Astrocyte (in vitro differentiated cells and primary cell): ENCODE measurements around the gene PRMT9. TPM values are rescaled to one million over a fixed set of nuclear protein-coding genes. Genes with fewer than 3 reads are reported as not detected.
A peak's percentile ranks its signal among the peaks of the same experiment; 100 is the strongest.

Experiments
- DNase-seq: peaks from one replicate; pipeline ENCODE4 v3.0.0-alpha.2; 2010; ENCODE audit warnings: low read depth
- FAIRE-seq: peaks from 2 replicates; lab custom pipeline; 2011; peaks lifted over from hg19 to GRCh38; lab: Jason Lieb, UNC
- H2AFZ ChIP-seq: 2 replicates; pipeline ENCODE4 v1.6.0; 2012; ENCODE audit warnings: low read depth, low read length, inconsistent platforms
- H3K27ac ChIP-seq: 2 replicates; pipeline ENCODE4 v1.5.1; 2011; ENCODE audit warnings: low read depth, low read length, inconsistent platforms
- H3K27me3 ChIP-seq: 2 replicates; pipeline ENCODE4 v1.6.0; 2011; ENCODE audit warnings: low read length, inconsistent platforms; ENCODE audit not compliant: insufficient read depth
- H3K36me3 ChIP-seq: 2 replicates; pipeline ENCODE4 v1.5.1; 2011; ENCODE audit warnings: low read length, inconsistent platforms; ENCODE audit not compliant: insufficient read depth
- H3K4me1 ChIP-seq: 2 replicates; pipeline ENCODE4 v1.5.1; 2011; ENCODE audit warnings: low read length, inconsistent platforms; ENCODE audit not compliant: insufficient read depth
- H3K4me2 ChIP-seq: 2 replicates; pipeline ENCODE4 v1.6.0; 2012; ENCODE audit warnings: low read length, inconsistent platforms
- H3K4me3 ChIP-seq: 2 replicates; pipeline ENCODE4 v1.5.1; 2011; ENCODE audit warnings: low read depth, mild to moderate bottlenecking, low read length, inconsistent platforms; ENCODE audit not compliant: insufficient read depth
- H3K79me2 ChIP-seq: 2 replicates; pipeline ENCODE4 v1.6.0; 2012; ENCODE audit warnings: mild to moderate bottlenecking, low read length, inconsistent platforms; ENCODE audit not compliant: insufficient read depth
- H3K9ac ChIP-seq: 2 replicates; pipeline ENCODE4 v1.6.0; 2012; ENCODE audit warnings: mild to moderate bottlenecking, low read length, inconsistent platforms
- H3K9me3 ChIP-seq: 2 replicates; pipeline ENCODE4 v1.5.1; 2012; ENCODE audit warnings: low read depth, mild to moderate bottlenecking, low read length, inconsistent platforms; ENCODE audit not compliant: insufficient read depth
- H4K20me1 ChIP-seq: 2 replicates; pipeline ENCODE4 v1.6.0; 2012; ENCODE audit warnings: low read length, inconsistent platforms; ENCODE audit not compliant: insufficient read depth
- H3K27ac Mint-ChIP-seq: one replicate; pipeline ENCODE4 v1.8.0; 2021; ENCODE audit warnings: mild to moderate bottlenecking, mixed read lengths; ENCODE audit not compliant: unreplicated experiment
- H3K27me3 Mint-ChIP-seq: one replicate; pipeline ENCODE4 v1.8.0; 2021; ENCODE audit warnings: low read depth, mixed read lengths; ENCODE audit not compliant: unreplicated experiment
- H3K36me3 Mint-ChIP-seq: one replicate; pipeline ENCODE4 v1.8.0; 2021; ENCODE audit warnings: low read depth, mixed read lengths; ENCODE audit not compliant: unreplicated experiment
- H3K4me1 Mint-ChIP-seq: one replicate; pipeline ENCODE4 v1.8.0; 2021; ENCODE audit warnings: low read depth, mixed read lengths; ENCODE audit not compliant: unreplicated experiment
- H3K4me3 Mint-ChIP-seq: one replicate; pipeline ENCODE4 v1.8.0; 2021; ENCODE audit warnings: mild to moderate bottlenecking, moderate library complexity, mixed read lengths; ENCODE audit not compliant: unreplicated experiment
- H3K9me3 Mint-ChIP-seq: one replicate; pipeline ENCODE4 v1.8.0; 2021; ENCODE audit warnings: mild to moderate bottlenecking, mixed read lengths; ENCODE audit not compliant: unreplicated experiment
- CTCF ChIP-seq: IDR thresholded peaks from 2 replicates; pipeline ENCODE4 v1.5.1; 2011; ENCODE audit warnings: low read depth, mild to moderate bottlenecking, inconsistent platforms, low read length, moderate library complexity; ENCODE audit not compliant: insufficient read depth
- EZH2 ChIP-seq: IDR thresholded peaks from 2 replicates; pipeline ENCODE4 v1.6.1; 2012; ENCODE audit warnings: mild to moderate bottlenecking, low read length, inconsistent platforms; ENCODE audit not compliant: insufficient read depth
- total RNA-seq: library from RNA; stranded (reverse); gene quantifications from 2 replicates; pipeline ENCODE4 v1.2.1, GENCODE V29; 2021

Gene PRMT9
- total RNA-seq, 1 donor from 2014 or later = 8.4 TPM

GRCh38 chr4:147599206-147599605 is 84.8 kb downstream of the PRMT9 start:
- TF ChIP-seq EZH2 (no peak), CTCF (no peak)
- H3K4me1 Mint-ChIP-seq = peaks cover 21% of the 10 kb centered on the region

GRCh38 chr4:147597561-147597960 is 86.4 kb downstream of the PRMT9 start:
- Histone ChIP-seq H3K27ac (peak overlapping the region; percentile 53), H3K79me2 (no peaks in the 10 kb centered on the region), H3K9ac (no peak overlapping the region), H3K36me3 (no peaks in the 10 kb centered on the region), H2AFZ (no peak overlapping the region), H3K9me3 (no peaks in the 10 kb centered on the region), H3K4me2 (peak overlapping the region; percentile 50), H3K4me1 (peaks cover 18% of the 10 kb centered on the region), H3K27me3 (no peaks in the 10 kb centered on the region), H3K4me3 (no peak overlapping the region), H4K20me1 (no peaks in the 10 kb centered on the region)
- FAIRE-seq = no peak
- TF ChIP-seq EZH2 (no peak), CTCF (no peak)
- Mint-ChIP-seq H3K27ac (peak overlapping the region; percentile 74), H3K4me1 (peaks cover 21% of the 10 kb centered on the region), H3K27me3 (no peaks in the 10 kb centered on the region), H3K36me3 (no peaks in the 10 kb centered on the region), H3K4me3 (no peak overlapping the region), H3K9me3 (no peaks in the 10 kb centered on the region)
- no peak for DNase-seq

More at GRCh38 chr4:147599206-147599605, 84.8 kb downstream of the PRMT9 start:
- Histone ChIP-seq H4K20me1 (no peaks in the 10 kb centered on the region), H3K4me3 (no peak overlapping the region), H2AFZ (no peak overlapping the region), H3K9ac (no peak overlapping the region), H3K9me3 (no peaks in the 10 kb centered on the region), H3K27me3 (no peaks in the 10 kb centered on the region), H3K4me2 (peak overlapping the region; percentile 8), H3K27ac (no peak overlapping the region), H3K4me1 (peaks cover 18% of the 10 kb centered on the region), H3K79me2 (no peaks in the 10 kb centered on the region), H3K36me3 (no peaks in the 10 kb centered on the region)
- FAIRE-seq (no peak), DNase-seq (no peak)
- H3K27me3 Mint-ChIP-seq = no peaks in the 10 kb centered on the region
- no peaks in the 10 kb centered on the region for H3K9me3 Mint-ChIP-seq
- no peaks in the 10 kb centered on the region for H3K36me3 Mint-ChIP-seq
- H3K27ac Mint-ChIP-seq = no peak overlapping the region
- no peak overlapping the region for H3K4me3 Mint-ChIP-seq

GRCh38 chr4:147596981-147597380 is 87.0 kb downstream of the PRMT9 start:
- Histone ChIP-seq H3K79me2 (no peaks in the 10 kb centered on the region), H3K4me2 (peak overlapping the region; percentile 50), H2AFZ (peak overlapping the region; percentile 8), H3K36me3 (no peaks in the 10 kb centered on the region), H3K4me1 (peaks cover 18% of the 10 kb centered on the region), H3K9ac (no peak overlapping the region), H3K27ac (peak overlapping the region; percentile 53), H3K27me3 (no peaks in the 10 kb centered on the region), H3K9me3 (no peaks in the 10 kb centered on the region), H3K4me3 (peak overlapping the region; percentile 30), H4K20me1 (no peaks in the 10 kb centered on the region)
- Mint-ChIP-seq H3K4me3 (no peak overlapping the region), H3K9me3 (no peaks in the 10 kb centered on the region), H3K4me1 (peaks cover 21% of the 10 kb centered on the region), H3K36me3 (no peaks in the 10 kb centered on the region), H3K27ac (peak overlapping the region; percentile 74), H3K27me3 (no peaks in the 10 kb centered on the region)
- peak; percentile 86 for DNase-seq
- TF ChIP-seq CTCF (no peak), EZH2 (no peak)
- peak; percentile 43 for FAIRE-seq
